ENCODE data around the gene RICTOR.
A peak's percentile ranks its signal among the peaks of the same experiment; 100 is the strongest.

RICTOR gene

GRCh38 chr5:38932854-38933408, 141.3 kb downstream of the RICTOR start:
- no peak for DNase-seq

DNA sequence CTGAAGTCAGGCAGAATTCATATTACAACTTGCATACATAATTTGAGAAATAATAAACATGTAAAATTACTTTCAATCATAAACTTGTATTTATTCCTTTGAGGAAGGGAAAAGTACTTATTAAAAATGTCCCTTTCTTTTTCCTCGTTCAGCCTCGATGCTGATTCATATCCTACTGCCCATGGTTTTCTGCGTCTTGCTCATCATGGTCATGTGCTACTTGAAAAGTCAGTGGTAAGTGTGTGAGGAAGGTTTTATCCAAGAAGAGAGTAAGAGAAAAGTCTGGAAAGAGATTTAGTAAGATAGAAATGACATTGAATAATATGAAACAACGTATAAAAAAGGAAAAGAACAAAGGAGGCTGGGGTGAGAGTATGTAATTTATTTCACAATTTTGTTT, 142.5 kb downstream of the RICTOR start:
- DNase-seq = no peak

GRCh38 chr5:38929838-38930237, 144.4 kb downstream of the RICTOR start:
- no peak for DNase-seq

DNA sequence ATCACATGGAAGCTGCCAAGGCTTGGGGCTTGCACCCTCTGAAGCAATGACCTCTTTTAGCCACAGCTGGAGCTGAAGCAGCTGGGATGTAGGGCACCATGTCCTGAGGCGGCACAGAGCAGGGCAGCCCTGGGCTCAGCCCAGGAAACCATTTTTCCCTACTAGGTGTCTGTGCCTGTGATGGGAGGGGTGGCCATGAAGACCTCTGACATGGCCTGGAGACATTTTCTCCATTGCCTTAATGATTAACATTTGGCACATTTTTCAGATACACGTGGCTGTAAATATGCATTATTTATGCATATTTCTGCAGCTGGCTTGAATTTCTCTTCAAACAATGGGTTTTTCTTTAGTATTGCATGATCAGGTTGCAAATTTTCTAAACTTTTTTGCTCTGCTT, 146.7 kb downstream of the RICTOR start:
- DNase-seq = no peak

DNA sequence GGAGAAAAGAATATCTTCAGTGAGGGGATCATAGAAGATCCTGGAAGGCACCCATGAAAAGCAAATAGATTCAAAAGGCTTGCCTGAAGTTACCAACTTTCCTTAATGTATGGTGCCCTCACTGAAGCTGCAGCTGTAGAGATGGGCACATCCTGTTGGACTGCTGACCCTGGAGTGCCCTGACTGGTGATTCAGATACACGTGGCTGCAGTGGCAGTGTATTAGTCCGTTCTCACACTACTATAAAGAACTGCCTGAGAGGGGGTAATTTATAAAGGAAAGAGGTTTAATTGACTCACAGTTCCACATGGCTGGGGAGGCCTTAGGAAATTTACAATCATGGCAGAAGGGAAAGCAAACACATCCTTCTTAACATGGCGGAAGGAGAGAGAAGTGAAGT, 148.1 kb downstream of the RICTOR start:
- DNase-seq = no peak

DNA sequence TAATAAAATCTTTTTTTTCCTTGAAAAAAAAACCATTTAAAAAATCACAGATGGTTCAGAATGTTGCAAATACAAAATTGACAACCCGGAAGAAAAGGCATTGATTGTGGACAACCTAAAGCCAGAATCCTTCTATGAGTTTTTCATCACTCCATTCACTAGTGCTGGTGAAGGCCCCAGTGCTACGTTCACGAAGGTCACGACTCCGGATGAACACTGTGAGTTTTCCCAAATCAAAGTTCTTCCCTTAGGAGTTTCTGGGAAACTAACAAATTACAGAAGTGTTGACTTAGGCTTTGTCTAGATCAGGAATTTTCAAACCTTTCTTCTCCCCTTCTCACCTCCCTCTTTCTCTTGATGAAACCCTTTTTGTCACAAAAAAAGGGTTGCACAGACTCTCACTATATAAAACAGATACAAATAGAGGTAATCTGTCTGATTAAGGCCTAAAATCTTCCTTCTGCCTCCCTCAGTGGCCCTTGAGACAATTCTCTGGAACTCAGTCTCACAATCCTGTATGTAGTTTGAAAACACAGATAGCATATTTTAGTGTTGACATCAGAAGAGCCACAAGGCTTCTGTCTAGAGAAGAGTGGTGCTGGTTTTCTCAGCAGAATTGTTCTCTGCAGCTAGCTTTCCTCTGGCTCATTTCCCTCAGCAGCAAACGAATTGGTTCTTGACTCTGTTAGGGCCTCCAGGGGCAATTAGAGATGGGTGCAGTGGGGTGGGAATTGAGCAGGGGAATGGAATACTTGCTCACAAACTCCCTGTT, 148.9 kb downstream of the RICTOR start:
- DNase-seq = no peak

DNA sequence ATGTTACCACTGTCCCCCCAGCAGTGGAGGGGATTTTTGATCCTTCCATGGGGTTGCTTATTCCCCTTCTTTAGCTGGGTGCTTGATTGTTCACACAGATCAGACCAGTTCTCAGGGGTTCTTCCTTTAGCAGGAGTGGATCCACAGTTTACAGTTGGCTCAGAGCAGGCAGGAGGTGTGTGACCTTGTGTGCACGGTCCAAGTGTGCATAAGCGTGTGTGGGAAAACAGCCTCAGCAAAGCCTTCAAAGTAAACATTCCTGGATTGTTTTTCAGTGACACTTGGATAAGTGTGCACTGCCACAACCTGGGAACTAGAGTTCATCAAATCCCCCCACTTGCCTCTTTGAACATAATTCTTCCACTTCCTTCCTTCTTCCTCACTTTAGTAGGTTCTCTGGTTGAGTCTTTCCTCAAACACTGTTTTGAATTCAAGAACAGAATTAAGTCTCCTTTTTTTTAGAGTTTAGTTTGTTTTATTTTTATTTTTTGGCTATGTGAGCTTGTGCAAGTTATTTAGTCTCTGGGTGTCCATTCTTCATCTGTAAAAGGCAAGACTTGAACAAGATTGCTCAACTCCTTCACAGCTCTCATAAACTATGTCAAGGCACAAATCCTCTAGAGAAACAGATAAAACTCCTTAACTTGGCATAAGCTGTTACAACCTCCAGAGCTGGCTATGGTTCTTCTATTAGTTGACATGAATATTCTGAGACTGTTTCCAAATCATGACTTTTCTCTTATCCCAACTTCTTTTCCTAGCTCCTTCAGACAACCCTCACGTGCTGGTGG, 150.3 kb downstream of the RICTOR start:
- DNase-seq = no peak

- DNase-seq = peak; percentile 20
Measured at GRCh38 chr5:38922199-38922598, 152.0 kb downstream of the RICTOR start.

- DNase-seq = no peak
Measured at GRCh38 chr5:38921174-38921573, 153.0 kb downstream of the RICTOR start.

- no peak for DNase-seq
Measured at GRCh38 chr5:38916802-38917201, 157.4 kb downstream of the RICTOR start.

DNA sequence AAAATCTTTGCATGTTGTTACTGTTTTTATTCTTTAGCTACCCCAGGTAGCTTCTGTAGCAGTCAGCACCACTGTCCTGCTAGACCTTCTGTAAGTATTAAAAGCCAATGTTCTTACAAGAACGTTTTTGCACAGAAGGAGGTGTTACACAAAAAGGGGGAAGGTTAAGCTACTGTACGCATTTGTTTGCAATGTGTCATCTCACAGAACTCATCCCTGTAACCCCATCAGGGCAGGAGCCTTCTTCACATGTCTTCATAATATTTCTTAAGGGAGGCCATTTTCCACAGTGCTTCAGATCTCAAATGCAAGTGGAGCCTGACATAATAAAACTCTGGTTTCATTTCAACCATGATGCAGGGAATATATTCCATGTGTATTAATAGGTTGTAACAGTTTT, 160.5 kb downstream of the RICTOR start:
- no peak for DNase-seq

GRCh38 chr5:38911933-38912332, 162.3 kb downstream of the RICTOR start:
- DNase-seq = no peak

GRCh38 chr5:38906503-38906902, 167.7 kb downstream of the RICTOR start:
- DNase-seq = no peak

DNA sequence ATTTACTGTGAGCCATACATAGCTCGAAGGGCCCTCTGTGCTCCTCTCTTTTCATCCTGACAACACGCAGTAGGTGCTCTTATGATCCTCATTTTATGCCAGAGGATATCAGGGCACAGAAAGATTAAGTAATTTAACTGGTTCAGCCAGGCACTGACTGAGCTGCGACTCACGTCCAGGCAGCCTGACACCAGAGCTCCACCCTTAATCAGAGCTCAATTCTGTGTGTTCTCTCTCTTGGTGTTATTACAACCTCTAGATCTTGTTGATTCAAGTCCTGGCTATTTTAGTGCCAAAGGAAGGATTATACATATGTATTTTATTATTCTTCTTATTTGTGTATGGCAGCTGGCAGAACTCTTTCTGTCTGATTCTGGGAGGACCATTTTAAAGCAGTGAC, 168.7 kb downstream of the RICTOR start:
- no peak for DNase-seq

GRCh38 chr5:38899936-38900335, 174.3 kb downstream of the RICTOR start:
- DNase-seq = no peak

GRCh38 chr5:38896760-38897159, 177.4 kb downstream of the RICTOR start:
- no peak for DNase-seq

GRCh38 chr5:38892363-38892762, 181.8 kb downstream of the RICTOR start:
- DNase-seq = no peak

DNA sequence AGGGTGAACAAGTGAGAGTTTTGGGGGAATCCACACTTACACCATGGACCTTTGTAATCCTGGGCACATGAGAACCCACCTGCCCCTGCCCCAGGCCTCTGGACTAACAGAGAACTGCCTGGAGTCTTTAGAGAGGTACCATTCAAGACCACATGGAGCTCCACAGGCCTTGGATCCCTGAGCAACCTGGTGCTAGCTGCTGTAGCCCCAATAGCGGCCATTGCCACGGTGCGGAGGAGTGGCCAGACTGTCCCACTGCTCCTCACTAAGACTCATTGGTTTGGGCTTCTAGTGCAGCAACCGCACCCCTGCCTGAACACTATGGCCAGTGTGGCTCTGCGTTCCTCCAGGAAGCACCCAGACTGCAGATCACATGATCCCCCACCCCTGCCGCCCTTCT, 182.6 kb downstream of the RICTOR start:
- DNase-seq = no peak

GRCh38 chr5:38889424-38889823, 184.8 kb downstream of the RICTOR start:
- DNase-seq = no peak

GRCh38 chr5:38888041-38888440, 186.2 kb downstream of the RICTOR start:
- no peak for DNase-seq

All from CD4-positive, alpha-beta T cell treated with Interferon gamma for 1 hour (primary cell).